ENCODE results near the gene SEPTIN10.

DNA sequence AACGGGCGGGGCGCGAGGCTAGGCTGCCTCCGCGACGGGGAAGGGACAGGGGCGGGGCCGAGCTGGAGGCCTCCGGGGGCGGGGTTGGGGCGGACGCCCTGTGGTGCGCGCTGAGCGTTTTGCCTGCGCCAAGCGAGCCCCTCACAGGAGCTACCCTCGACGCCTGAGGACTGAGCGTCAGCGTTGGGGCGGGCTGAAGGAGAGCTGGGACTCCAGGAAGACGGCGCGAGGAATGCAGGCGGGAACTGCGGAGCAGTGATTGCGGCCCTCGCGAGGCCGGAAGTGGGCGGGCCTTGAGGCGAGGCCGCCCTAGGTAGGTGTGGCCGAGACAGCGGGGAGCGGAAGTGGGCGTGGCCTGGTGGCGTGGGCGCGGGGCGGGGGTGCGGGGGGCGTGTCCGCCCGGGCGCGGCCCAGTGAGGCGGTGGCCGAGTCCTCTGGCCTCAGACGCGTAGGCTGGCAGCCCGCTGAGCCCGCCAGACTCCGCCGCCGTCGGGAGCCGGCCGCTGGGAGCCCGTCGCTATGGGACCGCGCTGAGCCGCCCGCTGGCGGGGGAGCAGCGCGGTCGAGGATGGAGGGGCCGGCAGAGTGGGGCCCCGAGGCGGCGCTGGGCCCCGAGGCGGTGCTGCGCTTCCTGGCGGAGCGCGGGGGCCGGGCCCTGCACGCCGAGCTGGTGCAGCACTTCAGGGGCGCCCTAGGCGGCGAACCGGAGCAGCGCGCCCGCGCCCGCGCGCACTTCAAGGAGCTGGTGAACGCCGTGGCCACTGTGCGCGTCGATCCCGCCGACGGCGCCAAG is at the start of gene SEPTIN10, which contains the start of gene SOWAHC:
- TF ChIP-seq SIN3A (IDR thresholded peaks at IDR 0.05; ENCODE audit: borderline replicate concordance, insufficient read depth, low read depth, low read length) (0 out of 2 replicates have a peak, but pooled peaks have one; percentile 50), POLR2AphosphoS5 (IDR thresholded peaks at IDR 0.05; ENCODE audit: low read depth, low read length) (peak; percentile 57), TCF7L2 (IDR thresholded peaks at IDR 0.05; ENCODE audit: low read depth, low read length) (no peak)
- TF ChIP-seq, protein P1, sequence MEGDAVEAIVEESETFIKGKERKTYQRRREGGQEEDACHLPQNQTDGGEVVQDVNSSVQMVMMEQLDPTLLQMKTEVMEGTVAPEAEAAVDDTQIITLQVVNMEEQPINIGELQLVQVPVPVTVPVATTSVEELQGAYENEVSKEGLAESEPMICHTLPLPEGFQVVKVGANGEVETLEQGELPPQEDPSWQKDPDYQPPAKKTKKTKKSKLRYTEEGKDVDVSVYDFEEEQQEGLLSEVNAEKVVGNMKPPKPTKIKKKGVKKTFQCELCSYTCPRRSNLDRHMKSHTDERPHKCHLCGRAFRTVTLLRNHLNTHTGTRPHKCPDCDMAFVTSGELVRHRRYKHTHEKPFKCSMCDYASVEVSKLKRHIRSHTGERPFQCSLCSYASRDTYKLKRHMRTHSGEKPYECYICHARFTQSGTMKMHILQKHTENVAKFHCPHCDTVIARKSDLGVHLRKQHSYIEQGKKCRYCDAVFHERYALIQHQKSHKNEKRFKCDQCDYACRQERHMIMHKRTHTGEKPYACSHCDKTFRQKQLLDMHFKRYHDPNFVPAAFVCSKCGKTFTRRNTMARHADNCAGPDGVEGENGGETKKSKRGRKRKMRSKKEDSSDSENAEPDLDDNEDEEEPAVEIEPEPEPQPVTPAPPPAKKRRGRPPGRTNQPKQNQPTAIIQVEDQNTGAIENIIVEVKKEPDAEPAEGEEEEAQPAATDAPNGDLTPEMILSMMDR (IDR thresholded peaks at IDR 0.05), result no peak
